Smooth muscle cell (in vitro differentiated cells): ENCODE results near the gene KNDC1. TPM values are rescaled to one million over a fixed set of nuclear protein-coding genes. Genes with fewer than 3 reads are reported as not detected.

Experiments used
- DNase-seq: peaks from one replicate; lab custom pipeline; 2025; ENCODE audit not compliant: unreplicated experiment; lab: John Stamatoyannopoulos, UW
- H2AFZ ChIP-seq: fragments of 200-600 bp; sonication (generic); 2 replicates; pipeline ENCODE4 v1.6.0; 2016; ENCODE audit warnings: antibody characterized with exemption, low read depth, mild to moderate bottlenecking
- H3F3A ChIP-seq: fragments of 200-600 bp; sonication (generic); 2 replicates; pipeline ENCODE4 v1.6.0; 2017; ENCODE audit warnings: antibody characterized with exemption, low read depth
- H3K27ac ChIP-seq: fragments of 200-600 bp; sonication (generic); 2 replicates; pipeline ENCODE4 v1.5.1; 2016; ENCODE audit warnings: low read depth, mild to moderate bottlenecking
- H3K27me3 ChIP-seq: fragments of 200-600 bp; sonication (generic); 2 replicates; pipeline ENCODE4 v1.6.1; 2016; ENCODE audit warnings: low read depth, mild to moderate bottlenecking
- H3K36me3 ChIP-seq: fragments of 200-600 bp; sonication (generic); 2 replicates; pipeline ENCODE4 v1.5.1; 2016; ENCODE audit warnings: low read depth
- H3K4me1 ChIP-seq: fragments of 200-600 bp; sonication (generic); 2 replicates; pipeline ENCODE4 v1.5.1; 2016; ENCODE audit warnings: low read depth
- H3K4me2 ChIP-seq: fragments of 200-600 bp; sonication (generic); 2 replicates; pipeline ENCODE4 v1.6.0; 2016; ENCODE audit warnings: mild to moderate bottlenecking
- H3K4me3 ChIP-seq: fragments of 200-600 bp; sonication (generic); 2 replicates; pipeline ENCODE4 v1.5.1; 2016; ENCODE audit warnings: mild to moderate bottlenecking
- H3K79me2 ChIP-seq: fragments of 200-600 bp; sonication (generic); 2 replicates; pipeline ENCODE4 v1.6.0; 2016; ENCODE audit warnings: low read depth, mild to moderate bottlenecking
- H3K9ac ChIP-seq: fragments of 200-600 bp; sonication (generic); 2 replicates; pipeline ENCODE4 v1.6.0; 2016; ENCODE audit warnings: low read depth
- H3K9me3 ChIP-seq: fragments of 200-600 bp; sonication (generic); replicated peaks from 2 replicates; pipeline ENCODE4 v1.5.1; 2016; ENCODE audit warnings: low read depth
- H4K20me1 ChIP-seq: fragments of 200-600 bp; sonication (generic); 2 replicates; pipeline ENCODE4 v1.6.0; 2016; ENCODE audit warnings: low read depth
- CTCF ChIP-seq: fragments of 200-600 bp; sonication (generic); IDR thresholded peaks from 2 replicates; pipeline ENCODE4 v1.5.1; 2017; ENCODE audit warnings: borderline replicate concordance, mild to moderate bottlenecking, antibody characterized with exemption; ENCODE audit not compliant: insufficient read depth, poor library complexity, severe bottlenecking
- WGBS: methylation state at CpG from one replicate; pipeline ENCODE4 v1.1.7; 2016; ENCODE audit warnings: low lambda C conversion rate; 5-methylcytosine and 5-hydroxymethylcytosine counted together
- polyA plus RNA-seq: library from polyadenylated mRNA; unstranded; fragments of >200 nt; fragmentation: Nextera tagmentation; extraction: Ambion mirVana; gene quantifications from 2 replicates; pipeline ENCODE4 v1.2.1, GENCODE V29; 2016
- total RNA-seq: library from RNA; depleted of rRNA; stranded (reverse); fragments of >200 nt; gene quantifications from 2 replicates; pipeline ENCODE4 v1.2.3, GENCODE V29; 2014

Gene KNDC1
- total and polyA plus RNA-seq, 2 experiments from 2014 or later: 2.3 to 3.1 TPM

- H3K27me3 ChIP-seq: no peaks in the 10 kb centered on the region
Observed at GRCh38 chr10:133164816-133165555, 5.0 kb downstream of the KNDC1 start.

GRCh38 chr10:133165556-133166503 lies 5.8 kb downstream of the KNDC1 start:
- Histone ChIP-seq H3K9me3 (no peaks in the 10 kb centered on the region), H3K27me3 (no peaks in the 10 kb centered on the region), H3K36me3 (no peaks in the 10 kb centered on the region), H4K20me1 (peaks cover 9% of the 10 kb centered on the region), H3K4me3 (no peak overlapping the region), H3K79me2 (no peaks in the 10 kb centered on the region), H3F3A (no peaks in the 10 kb centered on the region), H3K4me2 (no peak overlapping the region), H3K9ac (no peak overlapping the region), H3K4me1 (peaks cover 8% of the 10 kb centered on the region), H3K27ac (no peak overlapping the region), H2AFZ (no peak overlapping the region)
- DNase-seq: no peak
- WGBS: 96% methylated on average over 39 of the region's 40 CpGs
- no peak for TF ChIP-seq CTCF

More at GRCh38 chr10:133164816-133165555, 5.0 kb downstream of the KNDC1 start:
- Histone ChIP-seq H3K4me2 (no peak overlapping the region), H3K79me2 (no peaks in the 10 kb centered on the region), H3K9ac (no peak overlapping the region), H2AFZ (no peak overlapping the region), H3K27ac (no peak overlapping the region), H3F3A (no peaks in the 10 kb centered on the region), H3K4me1 (peaks cover 10% of the 10 kb centered on the region), H3K36me3 (no peaks in the 10 kb centered on the region), H3K4me3 (no peak overlapping the region), H3K9me3 (no peaks in the 10 kb centered on the region), H4K20me1 (peaks cover 9% of the 10 kb centered on the region)
- WGBS: 91% methylated on average over 26 of the region's 26 CpGs
- TF ChIP-seq CTCF: no peak
- DNase-seq: no peak

GRCh38 chr10:133166504-133166827 lies 6.4 kb downstream of the KNDC1 start:
- Histone ChIP-seq H3K4me2 (no peak overlapping the region), H2AFZ (no peak overlapping the region), H3K4me1 (peaks cover 1% of the 10 kb centered on the region), H3K4me3 (no peak overlapping the region), H3K27me3 (no peaks in the 10 kb centered on the region), H3K36me3 (no peaks in the 10 kb centered on the region), H3F3A (no peaks in the 10 kb centered on the region), H3K79me2 (no peaks in the 10 kb centered on the region), H3K27ac (no peak overlapping the region), H3K9me3 (no peaks in the 10 kb centered on the region), H4K20me1 (peaks cover 9% of the 10 kb centered on the region), H3K9ac (no peak overlapping the region)
- no peak for DNase-seq
- WGBS: 98% methylated on average over 11 of the region's 11 CpGs
- TF ChIP-seq CTCF: no peak
